Gastroesophageal sphincter (tissue), 3 donors: ENCODE measurements around the gene DPP6.

Source experiments
- POLR2A ChIP-seq, 2 donors: fragments of 450-650 bp; IDR thresholded peaks; one replicate each; pipeline ENCODE4 v1.6.1; 2017; ENCODE audit warnings: antibody characterized with exemption in 2 of 2, mild to moderate bottlenecking in 2 of 2, moderate library complexity in 1 of 2
- TF ChIP-seq, protein P1 (sequence below), 4 experiments: fragments of 200-600 bp in 2 of 4; fragments of 450-650 bp in 2 of 4; sonication (generic) in 1 of 4; IDR thresholded peaks; one replicate each; pipeline ENCODE4 v1.5.1; 2017 to 2019; ENCODE audit warnings: antibody characterized with exemption in 4 of 4, mild to moderate bottlenecking in 2 of 4, moderate library complexity in 2 of 4

- TF ChIP-seq POLR2A (IDR thresholded peaks at IDR 0.05): no peak
- TF ChIP-seq, protein P1, sequence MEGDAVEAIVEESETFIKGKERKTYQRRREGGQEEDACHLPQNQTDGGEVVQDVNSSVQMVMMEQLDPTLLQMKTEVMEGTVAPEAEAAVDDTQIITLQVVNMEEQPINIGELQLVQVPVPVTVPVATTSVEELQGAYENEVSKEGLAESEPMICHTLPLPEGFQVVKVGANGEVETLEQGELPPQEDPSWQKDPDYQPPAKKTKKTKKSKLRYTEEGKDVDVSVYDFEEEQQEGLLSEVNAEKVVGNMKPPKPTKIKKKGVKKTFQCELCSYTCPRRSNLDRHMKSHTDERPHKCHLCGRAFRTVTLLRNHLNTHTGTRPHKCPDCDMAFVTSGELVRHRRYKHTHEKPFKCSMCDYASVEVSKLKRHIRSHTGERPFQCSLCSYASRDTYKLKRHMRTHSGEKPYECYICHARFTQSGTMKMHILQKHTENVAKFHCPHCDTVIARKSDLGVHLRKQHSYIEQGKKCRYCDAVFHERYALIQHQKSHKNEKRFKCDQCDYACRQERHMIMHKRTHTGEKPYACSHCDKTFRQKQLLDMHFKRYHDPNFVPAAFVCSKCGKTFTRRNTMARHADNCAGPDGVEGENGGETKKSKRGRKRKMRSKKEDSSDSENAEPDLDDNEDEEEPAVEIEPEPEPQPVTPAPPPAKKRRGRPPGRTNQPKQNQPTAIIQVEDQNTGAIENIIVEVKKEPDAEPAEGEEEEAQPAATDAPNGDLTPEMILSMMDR (IDR thresholded peaks at IDR 0.05): no peak
Measured at GRCh38 chr7:154576604-154577003, 524.4 kb downstream of the DPP6 start.
